Measurements from ENCODE around the gene KRTAP2-1.
"Not testable (repeated sequence)": the region's sequence is repeated elsewhere in the genome, so short reads cannot be mapped to it uniquely, and the experiment has no call there.

The KRTAP2-1 gene

GRCh38 chr17:41055130-41055529, 8.0 kb upstream of the KRTAP2-1 start, which contains the start of gene KRTAP2-2:
KRTAP2-2 (minus strand) TSS chr17:41055230; CDS start chr17:41055211, 19 bp downstream.
- DNase-seq, result not testable (repeated sequence)

DNA sequence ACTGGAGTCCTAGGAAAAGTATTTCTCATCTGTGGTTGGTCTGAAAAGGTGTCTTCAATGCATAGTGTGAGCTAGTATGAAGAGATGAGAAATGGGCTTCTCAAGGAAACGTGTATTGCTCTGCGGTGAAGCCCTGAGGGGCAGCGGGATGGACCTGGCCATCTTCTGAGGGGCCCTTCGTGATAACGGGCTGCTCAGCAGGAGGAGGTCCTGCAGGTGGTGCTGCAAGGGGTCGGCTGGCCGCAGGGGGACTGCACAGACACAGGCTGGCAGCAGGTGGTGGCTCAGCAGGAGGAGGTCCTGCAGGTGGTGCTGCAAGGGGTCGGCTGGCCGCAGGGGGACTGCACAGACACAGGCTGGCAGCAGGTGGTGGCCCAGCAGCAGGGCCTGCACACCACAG, 7.4 kb upstream of the KRTAP2-1 start:
- DNase-seq, result not testable (repeated sequence)

GRCh38 chr17:41054025-41054424, 6.9 kb upstream of the KRTAP2-1 start:
- DNase-seq, result no peak

DNA sequence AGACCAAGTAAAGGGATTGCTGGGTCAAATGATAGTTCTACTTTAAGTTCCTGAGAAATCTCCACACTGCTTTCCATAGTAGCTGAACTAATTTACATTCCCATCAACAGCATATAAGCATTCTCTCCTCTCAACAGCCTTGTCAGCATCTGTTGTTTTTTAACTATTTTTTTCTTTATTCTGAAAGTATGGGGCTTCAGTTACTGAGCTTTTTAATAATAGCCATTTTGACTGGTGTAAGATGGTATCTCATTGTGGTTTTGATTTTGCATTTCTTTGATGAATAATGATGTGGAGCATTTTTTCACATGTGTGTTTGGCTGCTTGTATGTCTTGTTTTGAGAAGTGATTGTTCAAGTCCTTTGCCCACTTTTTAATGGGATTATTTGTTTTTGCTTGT, 5.5 kb upstream of the KRTAP2-1 start:
- no peak for DNase-seq

- DNase-seq, result no peak
Observed at GRCh38 chr17:41049110-41049509, 2.0 kb upstream of the KRTAP2-1 start.

DNA sequence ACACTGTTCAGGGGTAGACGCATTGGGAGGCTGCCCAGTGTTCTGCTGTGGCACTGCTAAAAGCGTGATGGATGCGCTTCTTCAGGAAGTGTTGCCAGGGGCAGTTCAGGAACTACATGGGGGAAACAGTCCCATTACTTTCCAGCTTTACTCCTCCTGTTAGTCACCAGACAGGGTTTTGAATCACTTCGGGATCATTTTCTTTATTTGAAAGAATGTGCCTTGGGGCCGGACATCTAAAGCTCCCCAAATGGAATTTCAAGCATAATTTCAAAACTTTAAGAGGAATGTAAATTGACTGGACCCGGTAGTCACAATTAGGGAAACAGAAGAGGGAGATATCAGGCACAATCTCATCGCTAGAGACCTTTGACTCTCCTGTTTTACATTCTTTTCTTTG, 1.3 kb upstream of the KRTAP2-1 start:
- no peak for DNase-seq

DNA sequence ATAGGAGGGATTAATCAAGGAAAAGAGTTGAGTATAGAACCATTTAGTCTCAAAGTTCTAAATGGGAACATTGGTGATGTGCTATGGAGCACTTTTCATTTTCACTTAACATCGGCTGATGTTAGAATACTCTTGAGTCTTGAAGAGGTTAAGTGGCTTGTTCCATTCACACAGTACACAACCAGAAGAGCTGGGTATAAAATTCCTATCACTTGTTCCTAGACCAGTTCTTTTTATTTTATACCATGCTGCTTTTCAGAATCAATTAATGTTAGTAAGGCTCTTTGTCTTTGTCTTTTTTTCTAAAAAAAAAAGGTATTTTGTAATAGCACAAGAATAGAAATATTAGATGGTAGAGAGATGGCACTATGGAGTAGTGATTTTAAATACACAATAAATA, 4.2 kb downstream of the KRTAP2-1 start:
- DNase-seq, result no peak

DNA sequence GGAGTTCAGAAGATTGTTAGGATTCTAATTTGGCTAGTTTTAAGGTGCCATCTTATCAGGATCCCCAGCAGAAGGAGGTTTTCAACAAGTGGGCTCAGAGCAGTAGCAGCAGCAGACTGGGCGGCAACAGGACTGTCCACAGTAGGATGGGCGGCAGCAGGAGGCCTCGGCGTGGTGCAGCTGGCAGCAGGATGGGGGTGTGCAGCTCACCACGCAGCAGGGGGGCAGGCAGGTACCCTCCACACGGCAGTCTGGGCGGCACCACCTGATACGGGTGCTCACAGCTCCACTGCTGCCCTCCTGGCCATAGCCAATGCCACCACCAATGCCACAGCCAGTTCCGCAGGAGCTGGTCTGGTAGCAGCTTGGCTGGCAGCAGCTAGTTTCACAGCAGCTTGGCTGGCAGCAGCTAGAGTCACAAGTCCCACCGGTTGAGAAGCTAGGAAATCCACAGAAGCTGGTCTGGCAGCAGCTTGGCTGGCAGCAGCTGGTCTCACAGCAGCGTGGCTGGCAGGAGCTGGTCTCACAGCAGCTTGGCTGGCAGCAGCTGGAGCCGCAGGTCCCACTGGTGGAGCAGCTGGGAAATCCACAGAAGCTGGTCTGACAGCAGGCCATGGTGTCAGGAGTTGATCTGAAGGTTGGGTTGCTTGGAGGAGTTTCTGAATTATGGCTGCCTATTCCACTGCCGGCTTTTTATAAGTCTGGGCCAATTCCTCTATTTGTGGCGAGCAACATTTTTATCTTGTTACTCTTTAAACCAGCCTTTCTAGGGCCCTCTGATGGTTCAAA, 6.1 kb downstream of the KRTAP2-1 start, which contains the start of gene KRTAP1-1:
Gene KRTAP1-1 (minus strand): TSS at position 668 of the 789 bp plus-strand sequence. CDS start 53 bp downstream, at position 615.
- DNase-seq, result not testable (repeated sequence)

- no peak for DNase-seq
Observed at GRCh38 chr17:41037853-41038350, 9.2 kb downstream of the KRTAP2-1 start.

DNA sequence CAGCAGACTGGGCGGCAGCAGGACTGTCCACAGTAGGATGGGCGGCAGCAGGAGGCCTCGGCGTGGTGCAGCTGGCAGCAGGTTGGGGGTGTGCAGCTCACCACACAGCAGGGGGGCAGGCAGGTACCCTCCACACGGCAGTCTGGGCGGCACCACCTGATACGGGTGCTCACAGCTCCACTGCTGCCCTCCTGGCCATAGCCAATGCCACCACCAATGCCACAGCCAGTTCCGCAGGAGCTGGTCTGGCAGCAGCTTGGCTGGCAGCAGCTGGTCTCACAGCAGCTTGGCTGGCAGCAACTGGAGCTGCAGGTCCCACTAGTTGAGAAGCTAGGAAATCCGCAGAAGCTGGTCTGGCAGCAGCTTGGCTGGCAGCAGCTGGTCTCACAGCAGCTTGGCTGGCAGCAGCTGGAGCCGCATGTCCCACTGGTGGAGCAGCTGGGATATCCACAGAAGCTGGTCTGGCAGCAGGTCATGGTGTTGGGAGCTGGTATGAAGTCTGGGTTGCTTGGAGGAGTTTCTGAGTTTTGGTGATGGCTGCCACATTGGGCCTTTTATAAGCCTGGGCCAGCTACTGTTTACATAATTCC, 12.7 kb downstream of the KRTAP2-1 start, which contains the start of gene KRTAP1-3:
Gene KRTAP1-3 (minus strand): TSS at position 529 of the 590 bp plus-strand sequence. CDS start 53 bp downstream, at position 476.
- not testable (repeated sequence) for DNase-seq

DNA sequence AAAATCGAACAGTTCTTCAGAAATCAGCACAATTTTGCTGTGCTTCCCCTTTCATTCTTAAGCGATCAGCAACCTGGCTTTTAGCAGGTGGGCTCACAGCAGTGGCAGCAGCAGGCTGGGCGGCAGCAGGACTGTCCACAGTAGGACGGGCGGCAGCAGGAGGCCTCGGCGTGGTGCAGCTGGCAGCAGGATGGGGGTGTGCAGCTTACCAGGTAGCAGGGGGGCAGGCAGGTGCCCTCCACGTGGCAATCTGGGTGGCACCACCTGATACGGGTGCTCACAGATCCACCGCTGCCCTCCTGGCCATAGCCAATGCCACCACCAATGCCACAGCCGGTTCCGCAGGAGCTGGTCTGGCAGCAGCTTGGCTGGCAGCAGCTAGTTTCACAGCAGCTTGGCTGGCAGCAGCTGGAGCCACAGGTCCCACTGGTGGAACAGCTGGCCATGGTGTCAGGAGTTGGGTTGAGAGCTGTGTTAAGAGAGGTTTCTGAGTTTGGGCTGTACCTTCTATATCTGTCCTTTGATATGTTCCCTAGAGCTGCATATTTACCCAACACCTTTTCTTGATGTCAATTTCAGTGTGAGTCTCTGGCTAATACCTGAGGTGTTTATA, 17.4 kb downstream of the KRTAP2-1 start, which contains the start of gene KRTAP1-4:
Gene KRTAP1-4 (minus strand): TSS at position 563 of the 613 bp plus-strand sequence. CDS start 117 bp downstream, at position 446.
- DNase-seq, result no peak

- no peak for DNase-seq
Observed at GRCh38 chr17:41026715-41027471, 20.2 kb downstream of the KRTAP2-1 start, which contains the start of gene KRTAP1-5. KRTAP1-5 (minus strand) TSS chr17:41027208; CDS start chr17:41027155, 53 bp downstream.

DNA sequence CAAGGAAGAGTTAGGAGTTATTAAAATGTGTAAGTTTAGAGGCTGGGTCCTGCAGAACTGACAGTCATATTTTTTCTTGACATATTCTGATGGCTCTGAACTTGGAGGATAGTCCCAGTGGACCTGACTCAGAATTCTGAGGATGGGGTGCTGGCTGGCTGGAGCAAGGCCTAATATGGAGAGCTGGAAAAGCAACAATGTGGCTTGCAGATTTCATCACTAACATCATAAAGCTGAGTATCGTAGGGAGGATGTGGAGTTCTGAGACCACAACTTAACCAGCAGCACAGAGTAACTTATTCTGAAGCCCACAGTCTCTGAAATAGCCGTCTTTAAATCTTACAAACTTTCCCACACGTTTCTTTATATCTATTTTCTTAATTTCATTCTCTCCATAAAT, 22.4 kb downstream of the KRTAP2-1 start:
- no peak for DNase-seq

DNA sequence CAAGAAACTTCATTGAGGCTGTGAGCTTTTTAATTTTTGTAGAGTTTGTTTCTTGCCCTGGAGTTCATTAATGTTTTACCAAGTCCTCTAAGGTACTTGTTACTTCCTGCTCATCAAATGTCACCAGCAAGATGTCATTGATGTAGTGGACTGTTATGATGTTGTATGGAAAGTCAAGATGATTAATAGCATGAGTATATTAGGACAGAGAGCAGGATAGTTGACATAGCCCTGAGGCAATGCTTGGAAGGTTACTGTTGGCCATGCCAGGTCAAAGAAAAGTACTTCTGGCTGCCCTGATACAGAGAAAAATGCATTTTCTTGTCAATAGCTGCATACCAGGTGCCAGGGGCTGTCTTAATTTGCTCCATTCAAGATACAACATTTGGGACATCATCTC, 26.8 kb downstream of the KRTAP2-1 start:
- DNase-seq, result no peak

GRCh38 chr17:41019415-41019814, 27.7 kb downstream of the KRTAP2-1 start:
- no peak for DNase-seq

GRCh38 chr17:41018541-41018940, 28.6 kb downstream of the KRTAP2-1 start:
- DNase-seq, result no peak

GRCh38 chr17:41016578-41017215, 30.4 kb downstream of the KRTAP2-1 start:
- DNase-seq, result no peak

DNA sequence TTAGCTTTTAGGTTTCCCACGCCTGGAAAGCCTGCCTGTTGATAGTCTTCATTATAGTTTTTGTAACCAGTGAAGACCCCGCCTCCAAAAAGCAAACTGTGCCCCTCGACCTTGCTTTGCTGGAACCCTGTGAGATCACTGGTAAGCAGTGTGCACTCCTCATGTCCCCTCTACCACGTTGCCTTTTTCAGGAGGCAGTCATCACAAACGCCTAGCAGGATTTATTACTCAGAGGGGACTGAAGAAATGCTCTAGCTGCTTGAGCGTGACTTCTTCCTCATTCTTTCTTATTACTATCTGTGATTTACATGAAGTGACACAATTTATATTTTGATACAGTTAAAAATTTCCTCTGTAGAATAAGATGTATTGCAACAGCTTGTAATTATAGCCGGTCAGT, 31.7 kb downstream of the KRTAP2-1 start:
- no peak for DNase-seq

- no peak for DNase-seq
Observed at GRCh38 chr17:41013606-41014005, 33.5 kb downstream of the KRTAP2-1 start.

DNA sequence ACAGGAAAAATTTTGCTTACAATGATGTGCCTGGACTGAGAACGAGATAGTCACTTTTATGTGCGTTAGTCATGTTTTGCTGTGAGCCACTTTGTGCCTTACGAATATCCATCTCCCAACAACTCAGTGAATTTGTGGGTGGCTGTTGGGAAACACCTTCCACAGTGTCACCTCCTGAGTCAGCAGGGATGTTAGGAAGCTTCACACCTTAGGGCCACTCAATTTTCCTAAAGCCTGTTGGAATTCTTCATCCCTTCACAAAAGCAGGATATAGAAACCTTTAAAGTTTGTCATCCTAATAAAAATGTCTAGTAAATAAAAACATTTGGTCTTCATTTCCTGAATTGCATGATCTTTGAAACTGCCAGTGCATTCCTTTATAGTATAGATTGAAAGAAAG, 33.9 kb downstream of the KRTAP2-1 start:
- DNase-seq, result no peak

GRCh38 chr17:41012326-41013120, 34.6 kb downstream of the KRTAP2-1 start:
- no peak for DNase-seq
